HL-60 (cell line): ENCODE data around the gene TOX3.

ENCODE experiments used
- CTCF ChIP-seq: IDR thresholded peaks from one replicate; pipeline ENCODE4 v1.5.1; 2011; ENCODE audit warnings: low read length, control low read depth, inconsistent platforms; ENCODE audit not compliant: insufficient read depth
- GABPA ChIP-seq: IDR thresholded peaks from 2 replicates; pipeline ENCODE4 v1.6.1; 2012; ENCODE audit warnings: low read depth
- POLR2AphosphoS5 ChIP-seq: IDR thresholded peaks from 2 replicates; pipeline ENCODE4 v1.6.1; 2012; ENCODE audit warnings: low read depth
- REST ChIP-seq: IDR thresholded peaks from 2 replicates; pipeline ENCODE4 v1.6.1; 2012; ENCODE audit warnings: low read depth; ENCODE audit not compliant: insufficient replicate concordance
- SPI1 ChIP-seq: IDR thresholded peaks from 2 replicates; pipeline ENCODE4 v1.6.1; 2012; ENCODE audit warnings: low read depth, mild to moderate bottlenecking, borderline replicate concordance

- TF ChIP-seq CTCF (no peak), POLR2AphosphoS5 (no peak), REST (no peak), GABPA (no peak), SPI1 (no peak)
Observed at GRCh38 chr16:52424591-52424990, 122.4 kb downstream of the TOX3 start.
